Cardiac muscle cell (in vitro differentiated cells and primary cell): ENCODE results near the gene CHSY1. TPM values are rescaled to one million over a fixed set of nuclear protein-coding genes. Genes with fewer than 3 reads are reported as not detected.
A peak's percentile ranks its signal among the peaks of the same experiment; 100 is the strongest.

Source experiments
- DNase-seq, 2 donors: peaks; one replicate each; pipeline versions ENCODE4 v3.0.0 to v3.0.0-alpha.2; 2010 to 2017; ENCODE audit warnings: low read depth in 1 of 2, low spot score in 1 of 2
- H3K27ac ChIP-seq: fragments of 200-600 bp; sonication (generic); 2 replicates; pipeline ENCODE4 v1.5.1; 2016
- H3K27me3 ChIP-seq: fragments of 200-600 bp; sonication (generic); 2 replicates; pipeline ENCODE4 v1.6.0; 2016; ENCODE audit warnings: control low read depth
- H3K36me3 ChIP-seq: fragments of 200-600 bp; sonication (generic); 2 replicates; pipeline ENCODE4 v1.5.1; 2016; ENCODE audit warnings: control low read depth
- H3K4me1 ChIP-seq: fragments of 200-600 bp; sonication (generic); 2 replicates; pipeline ENCODE4 v1.8.1; 2017; ENCODE audit warnings: low read depth, mild to moderate bottlenecking, mixed run types
- H3K4me3 ChIP-seq: fragments of 200-600 bp; sonication (generic); 2 replicates; pipeline ENCODE4 v1.5.1; 2016; ENCODE audit warnings: mild to moderate bottlenecking
- H3K9me3 ChIP-seq: fragments of 200-600 bp; sonication (generic); 2 replicates; pipeline ENCODE4 v1.5.1; 2017; ENCODE audit warnings: low read depth, mild to moderate bottlenecking, control low read depth
- polyA plus RNA-seq: library from polyadenylated mRNA; unstranded; fragments of >200 nt; fragmentation: Nextera tagmentation; extraction: Ambion mirVana; gene quantifications from 2 replicates; pipeline ENCODE4 v1.2.1, GENCODE V29; 2016
- total RNA-seq: library from RNA; depleted of rRNA; stranded (reverse); fragments of >200 nt; gene quantifications from 2 replicates; pipeline ENCODE4 v1.2.3, GENCODE V29; 2016
- TF ChIP-seq, protein P1 (sequence below): IDR thresholded peaks from 2 replicates; pipeline ENCODE4 v1.5.1; 2012; ENCODE audit warnings: low read depth, mild to moderate bottlenecking, low read length

CHSY1 gene
- total and polyA plus RNA-seq, 2 experiments from 2014 or later: 30.3 to 33.4 TPM

DNA sequence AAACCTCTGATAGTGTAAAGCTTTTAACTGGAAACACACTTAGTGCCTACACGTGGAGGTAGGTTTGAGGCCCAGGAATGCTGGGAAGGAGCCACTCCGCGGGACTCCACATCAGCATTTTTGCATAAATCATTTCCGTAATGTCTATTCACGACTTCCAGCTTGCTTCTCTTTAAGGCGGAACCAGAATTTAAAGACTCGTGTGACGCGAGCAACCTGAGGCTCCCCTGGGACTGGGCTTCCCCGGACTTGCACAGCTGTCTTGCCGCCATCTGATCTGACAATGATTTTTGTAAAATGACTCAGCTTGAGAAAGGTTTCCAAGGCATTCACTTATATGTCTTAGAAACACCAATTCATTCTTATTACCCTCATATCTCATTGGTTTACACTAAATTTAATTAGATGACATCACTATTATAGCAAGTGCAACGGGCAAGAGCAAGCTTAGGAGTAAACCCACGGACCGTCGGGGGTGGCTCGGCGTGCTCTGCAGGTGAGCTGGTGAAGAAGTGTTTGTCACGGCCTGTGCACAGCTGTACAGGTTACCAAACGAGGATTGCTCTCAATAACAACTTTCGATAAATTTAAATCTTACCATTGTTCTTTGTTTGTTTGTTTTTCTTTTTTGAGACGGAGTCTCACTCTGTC, 95.2 kb downstream of the CHSY1 start:
- peak in 1 of 2 donors; percentile 20 for DNase-seq

DNA sequence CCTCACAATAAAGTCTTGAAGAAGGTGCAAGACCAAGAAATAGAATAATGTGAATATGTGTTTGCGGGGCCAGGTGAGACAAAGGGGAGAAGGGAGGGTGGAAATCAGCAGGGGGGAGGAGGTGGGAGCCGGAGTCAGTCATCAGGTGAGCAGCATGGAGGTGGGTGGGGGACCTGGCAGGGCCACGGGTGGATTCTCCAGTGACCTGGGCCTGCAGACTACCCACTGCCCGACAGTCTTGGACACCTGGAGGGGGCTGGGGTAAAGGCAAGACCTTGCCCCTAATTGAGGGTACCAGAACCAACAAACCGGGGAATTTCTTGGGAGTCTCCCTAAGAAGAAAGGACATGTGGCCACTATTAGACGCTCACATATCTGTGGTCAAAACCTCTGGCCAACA, 95.8 kb downstream of the CHSY1 start:
- Histone ChIP-seq H3K27ac (no peak overlapping the region), H3K4me3 (no peak overlapping the region)
- TF ChIP-seq, protein P1, sequence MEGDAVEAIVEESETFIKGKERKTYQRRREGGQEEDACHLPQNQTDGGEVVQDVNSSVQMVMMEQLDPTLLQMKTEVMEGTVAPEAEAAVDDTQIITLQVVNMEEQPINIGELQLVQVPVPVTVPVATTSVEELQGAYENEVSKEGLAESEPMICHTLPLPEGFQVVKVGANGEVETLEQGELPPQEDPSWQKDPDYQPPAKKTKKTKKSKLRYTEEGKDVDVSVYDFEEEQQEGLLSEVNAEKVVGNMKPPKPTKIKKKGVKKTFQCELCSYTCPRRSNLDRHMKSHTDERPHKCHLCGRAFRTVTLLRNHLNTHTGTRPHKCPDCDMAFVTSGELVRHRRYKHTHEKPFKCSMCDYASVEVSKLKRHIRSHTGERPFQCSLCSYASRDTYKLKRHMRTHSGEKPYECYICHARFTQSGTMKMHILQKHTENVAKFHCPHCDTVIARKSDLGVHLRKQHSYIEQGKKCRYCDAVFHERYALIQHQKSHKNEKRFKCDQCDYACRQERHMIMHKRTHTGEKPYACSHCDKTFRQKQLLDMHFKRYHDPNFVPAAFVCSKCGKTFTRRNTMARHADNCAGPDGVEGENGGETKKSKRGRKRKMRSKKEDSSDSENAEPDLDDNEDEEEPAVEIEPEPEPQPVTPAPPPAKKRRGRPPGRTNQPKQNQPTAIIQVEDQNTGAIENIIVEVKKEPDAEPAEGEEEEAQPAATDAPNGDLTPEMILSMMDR: no peak

More for the DNA sequence above, 95.2 kb downstream of the CHSY1 start:
- Histone ChIP-seq H3K4me3 (no peak overlapping the region), H3K36me3 (no peaks in the 10 kb centered on the region), H3K27me3 (no peaks in the 10 kb centered on the region), H3K4me1 (peaks cover 6% of the 10 kb centered on the region), H3K9me3 (no peaks in the 10 kb centered on the region), H3K27ac (no peak overlapping the region)
- TF ChIP-seq, protein P1: no peak

DNA sequence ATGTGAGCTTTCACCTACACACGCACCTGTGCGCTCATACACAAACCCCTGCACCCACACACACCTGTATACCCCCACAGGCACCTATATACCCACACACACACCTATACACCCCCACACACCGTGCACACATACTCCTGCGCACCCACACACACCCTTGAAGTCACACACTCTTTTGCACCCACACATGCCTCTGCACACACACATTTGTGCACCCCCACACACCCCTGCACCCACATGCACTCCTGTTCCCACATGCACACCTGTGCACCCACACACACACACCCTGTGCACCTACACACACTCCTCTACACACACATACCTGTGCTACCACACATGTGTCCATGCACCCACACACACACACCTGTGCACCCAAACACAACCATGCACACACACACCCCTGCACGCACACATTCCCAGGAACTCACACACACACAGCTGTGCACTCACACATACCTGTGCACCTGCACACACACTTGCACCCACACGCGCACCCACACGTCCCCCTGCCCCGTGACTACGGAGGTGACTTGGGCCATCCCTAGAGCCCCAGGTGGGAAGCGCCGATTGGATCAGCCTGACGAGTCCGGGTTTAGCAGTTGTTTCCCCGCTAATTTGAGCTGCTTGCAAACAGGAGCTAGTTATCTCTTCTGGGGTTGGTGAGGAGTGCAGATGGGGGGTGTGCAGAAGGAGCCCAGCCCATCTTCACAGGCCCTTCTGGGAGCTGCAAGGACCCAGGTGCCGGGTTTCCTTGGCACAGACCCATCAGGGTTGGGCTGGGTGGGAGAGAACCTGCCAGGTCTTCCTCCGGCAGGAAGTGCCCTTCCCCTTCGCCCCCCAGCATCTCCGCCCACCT, 97.8 kb downstream of the CHSY1 start:
- Histone ChIP-seq H3K9me3 (no peaks in the 10 kb centered on the region), H3K4me3 (no peak overlapping the region), H3K4me1 (peaks cover 18% of the 10 kb centered on the region), H3K36me3 (no peaks in the 10 kb centered on the region), H3K27me3 (no peaks in the 10 kb centered on the region), H3K27ac (no peak overlapping the region)
- TF ChIP-seq, protein P1: no peak
- DNase-seq: no peak

More for the DNA sequence above, 95.8 kb downstream of the CHSY1 start:
- no peaks in the 10 kb centered on the region for H3K27me3 ChIP-seq
- no peaks in the 10 kb centered on the region for H3K9me3 ChIP-seq
- H3K36me3 ChIP-seq: no peaks in the 10 kb centered on the region
- no peaks in the 10 kb centered on the region for H3K4me1 ChIP-seq
- no peak for DNase-seq

DNA sequence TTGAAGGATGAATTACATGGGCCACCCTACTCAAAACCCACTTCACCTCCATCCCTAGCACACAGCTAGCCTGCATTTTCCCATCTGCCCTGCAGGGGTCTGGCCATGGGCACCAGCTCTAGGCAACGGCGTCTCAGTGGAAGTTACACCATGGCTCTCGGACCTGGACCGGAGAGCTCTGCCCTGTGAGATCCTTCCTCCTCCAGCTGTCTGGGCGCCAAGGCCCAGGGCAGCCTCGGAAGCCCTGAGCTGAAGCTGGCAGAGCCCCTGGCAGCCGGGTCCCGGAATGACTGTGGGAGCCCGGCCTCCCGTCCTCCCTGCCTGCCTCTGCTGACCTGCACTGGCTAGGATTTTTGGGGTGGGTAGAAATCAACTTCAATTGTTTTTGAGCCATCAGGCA, 98.9 kb downstream of the CHSY1 start:
- TF ChIP-seq, protein P1: peak; percentile 39
- Histone ChIP-seq H3K4me1 (peaks cover 29% of the 10 kb centered on the region), H3K27ac (no peak overlapping the region), H3K27me3 (no peaks in the 10 kb centered on the region), H3K9me3 (no peaks in the 10 kb centered on the region), H3K4me3 (no peak overlapping the region), H3K36me3 (no peaks in the 10 kb centered on the region)
- DNase-seq: no peak

DNA sequence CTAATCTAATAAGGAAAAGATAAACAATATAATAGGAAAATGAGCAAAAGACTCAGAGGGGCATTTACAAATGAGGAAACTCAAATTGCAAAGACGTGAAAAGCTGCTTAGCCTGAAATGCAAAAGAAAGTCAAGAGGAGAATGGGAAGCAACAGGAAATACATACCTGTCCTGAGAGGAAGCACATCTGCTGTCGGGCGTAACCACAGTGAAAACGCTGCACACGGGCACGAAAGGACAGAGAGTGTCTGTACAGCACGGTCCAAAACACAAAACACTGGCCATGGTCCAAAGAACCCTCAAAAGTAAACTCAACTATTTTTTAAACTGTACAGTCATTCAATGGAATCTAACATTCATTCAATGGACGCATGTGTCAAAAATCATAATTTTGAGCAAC, 100.6 kb downstream of the CHSY1 start:
- DNase-seq: no peak
- Histone ChIP-seq H3K4me1 (peaks cover 30% of the 10 kb centered on the region), H3K4me3 (no peak overlapping the region), H3K27me3 (no peaks in the 10 kb centered on the region), H3K27ac (peak overlapping the region; percentile 9), H3K36me3 (no peaks in the 10 kb centered on the region), H3K9me3 (no peaks in the 10 kb centered on the region)
- TF ChIP-seq, protein P1: no peak
